Measurements from ENCODE around the gene PLXND1. TPM values are rescaled to one million over a fixed set of nuclear protein-coding genes. Genes with fewer than 3 reads are reported as not detected.

Gene PLXND1
- polyA plus RNA-seq, 1 donor from 2014 or later = 0.05 TPM

DNA sequence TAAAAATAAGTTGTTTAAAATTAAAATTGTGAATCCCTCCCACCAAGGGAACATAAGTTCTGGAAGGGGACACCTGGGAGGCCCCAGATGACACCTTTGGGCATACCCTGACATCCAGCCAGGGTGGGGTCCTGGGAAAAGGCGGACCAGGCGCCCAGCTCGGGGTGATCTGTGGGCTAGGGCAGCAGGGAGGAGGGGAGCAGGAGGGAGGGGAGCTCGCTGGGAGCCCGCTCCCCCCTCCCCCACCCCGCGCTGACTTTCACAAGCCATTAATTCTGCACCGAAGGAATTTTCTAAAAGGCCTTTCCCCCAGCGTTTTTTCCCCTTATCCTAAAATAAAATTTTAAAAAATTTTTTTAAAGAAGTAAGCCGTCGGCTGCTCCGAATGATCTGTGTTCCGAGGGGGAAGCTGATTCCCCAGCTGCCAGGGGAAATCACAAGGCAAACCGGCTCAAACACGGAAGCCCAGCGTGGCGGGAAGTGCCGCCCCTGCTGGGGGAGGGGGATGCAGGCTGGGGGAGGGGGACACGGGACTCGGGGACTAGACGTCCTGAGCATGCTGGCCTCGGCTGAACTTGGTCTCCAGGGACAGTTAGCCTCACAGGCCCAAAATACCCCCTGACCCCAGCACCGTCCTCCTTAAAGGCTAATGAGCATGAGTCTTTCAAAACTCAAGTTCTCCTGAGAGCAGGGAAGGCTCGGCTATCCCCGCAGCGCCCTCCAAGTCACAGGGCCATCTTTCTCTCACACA lies 13.9 kb downstream of the PLXND1 start:
- H3K4me3 ChIP-seq (ENCODE audit: low read length) = no peak overlapping the region
- no peaks in the 10 kb centered on the region for H3K9me3 ChIP-seq (ENCODE audit: low read length)
- no peak overlapping the region for H3K27ac ChIP-seq (ENCODE audit: low read length)
- no peaks in the 10 kb centered on the region for H3K36me3 ChIP-seq (ENCODE audit: insufficient read depth, low read length)
- H2AFZ ChIP-seq (ENCODE audit: low read depth, low read length) = no peak overlapping the region
- H4K20me1 ChIP-seq (ENCODE audit: insufficient read depth) = no peaks in the 10 kb centered on the region
- TF ChIP-seq, protein P1, sequence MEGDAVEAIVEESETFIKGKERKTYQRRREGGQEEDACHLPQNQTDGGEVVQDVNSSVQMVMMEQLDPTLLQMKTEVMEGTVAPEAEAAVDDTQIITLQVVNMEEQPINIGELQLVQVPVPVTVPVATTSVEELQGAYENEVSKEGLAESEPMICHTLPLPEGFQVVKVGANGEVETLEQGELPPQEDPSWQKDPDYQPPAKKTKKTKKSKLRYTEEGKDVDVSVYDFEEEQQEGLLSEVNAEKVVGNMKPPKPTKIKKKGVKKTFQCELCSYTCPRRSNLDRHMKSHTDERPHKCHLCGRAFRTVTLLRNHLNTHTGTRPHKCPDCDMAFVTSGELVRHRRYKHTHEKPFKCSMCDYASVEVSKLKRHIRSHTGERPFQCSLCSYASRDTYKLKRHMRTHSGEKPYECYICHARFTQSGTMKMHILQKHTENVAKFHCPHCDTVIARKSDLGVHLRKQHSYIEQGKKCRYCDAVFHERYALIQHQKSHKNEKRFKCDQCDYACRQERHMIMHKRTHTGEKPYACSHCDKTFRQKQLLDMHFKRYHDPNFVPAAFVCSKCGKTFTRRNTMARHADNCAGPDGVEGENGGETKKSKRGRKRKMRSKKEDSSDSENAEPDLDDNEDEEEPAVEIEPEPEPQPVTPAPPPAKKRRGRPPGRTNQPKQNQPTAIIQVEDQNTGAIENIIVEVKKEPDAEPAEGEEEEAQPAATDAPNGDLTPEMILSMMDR (IDR thresholded peaks at IDR 0.05; ENCODE audit: poor library complexity, severe bottlenecking) = no peak
- TF ChIP-seq TAF1 (IDR thresholded peaks at IDR 0.05; ENCODE audit: low read depth) (no peak), SMC3 (conservative IDR thresholded peaks at IDR 0.05; ENCODE audit: poor library complexity) (no peak), EZH2 (IDR thresholded peaks at IDR 0.05; ENCODE audit: borderline replicate concordance, insufficient read depth, low read length, poor library complexity, severe bottlenecking) (no peak), EP300 (conservative IDR thresholded peaks at IDR 0.05; ENCODE audit: poor library complexity, severe bottlenecking) (no peak), RAD21 (conservative IDR thresholded peaks at IDR 0.05) (no peak), MXI1 (conservative IDR thresholded peaks at IDR 0.05; ENCODE audit: poor library complexity, severe bottlenecking) (no peak), POLR2AphosphoS5 (IDR thresholded peaks at IDR 0.05) (no peak)
- TF ChIP-seq, protein P2, sequence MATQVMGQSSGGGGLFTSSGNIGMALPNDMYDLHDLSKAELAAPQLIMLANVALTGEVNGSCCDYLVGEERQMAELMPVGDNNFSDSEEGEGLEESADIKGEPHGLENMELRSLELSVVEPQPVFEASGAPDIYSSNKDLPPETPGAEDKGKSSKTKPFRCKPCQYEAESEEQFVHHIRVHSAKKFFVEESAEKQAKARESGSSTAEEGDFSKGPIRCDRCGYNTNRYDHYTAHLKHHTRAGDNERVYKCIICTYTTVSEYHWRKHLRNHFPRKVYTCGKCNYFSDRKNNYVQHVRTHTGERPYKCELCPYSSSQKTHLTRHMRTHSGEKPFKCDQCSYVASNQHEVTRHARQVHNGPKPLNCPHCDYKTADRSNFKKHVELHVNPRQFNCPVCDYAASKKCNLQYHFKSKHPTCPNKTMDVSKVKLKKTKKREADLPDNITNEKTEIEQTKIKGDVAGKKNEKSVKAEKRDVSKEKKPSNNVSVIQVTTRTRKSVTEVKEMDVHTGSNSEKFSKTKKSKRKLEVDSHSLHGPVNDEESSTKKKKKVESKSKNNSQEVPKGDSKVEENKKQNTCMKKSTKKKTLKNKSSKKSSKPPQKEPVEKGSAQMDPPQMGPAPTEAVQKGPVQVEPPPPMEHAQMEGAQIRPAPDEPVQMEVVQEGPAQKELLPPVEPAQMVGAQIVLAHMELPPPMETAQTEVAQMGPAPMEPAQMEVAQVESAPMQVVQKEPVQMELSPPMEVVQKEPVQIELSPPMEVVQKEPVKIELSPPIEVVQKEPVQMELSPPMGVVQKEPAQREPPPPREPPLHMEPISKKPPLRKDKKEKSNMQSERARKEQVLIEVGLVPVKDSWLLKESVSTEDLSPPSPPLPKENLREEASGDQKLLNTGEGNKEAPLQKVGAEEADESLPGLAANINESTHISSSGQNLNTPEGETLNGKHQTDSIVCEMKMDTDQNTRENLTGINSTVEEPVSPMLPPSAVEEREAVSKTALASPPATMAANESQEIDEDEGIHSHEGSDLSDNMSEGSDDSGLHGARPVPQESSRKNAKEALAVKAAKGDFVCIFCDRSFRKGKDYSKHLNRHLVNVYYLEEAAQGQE (IDR thresholded peaks at IDR 0.05; ENCODE audit: borderline replicate concordance) = no peak
- no peaks in the 10 kb centered on the region for H3K27me3 ChIP-seq (ENCODE audit: insufficient read depth, low read depth, low read length)
- H3K79me2 ChIP-seq (replicated peaks; ENCODE audit: insufficient read depth, low read length) = no peaks in the 10 kb centered on the region
- no peaks in the 10 kb centered on the region for H3K9me2 ChIP-seq (ENCODE audit: insufficient read depth, low read length)
- H3F3A ChIP-seq (ENCODE audit: insufficient read depth, low read length, poor library complexity, severe bottlenecking) = no peaks in the 10 kb centered on the region
- H3K4me2 ChIP-seq (ENCODE audit: low read length) = no peak overlapping the region
- H3K9ac ChIP-seq (ENCODE audit: low read length) = no peak overlapping the region

DNA sequence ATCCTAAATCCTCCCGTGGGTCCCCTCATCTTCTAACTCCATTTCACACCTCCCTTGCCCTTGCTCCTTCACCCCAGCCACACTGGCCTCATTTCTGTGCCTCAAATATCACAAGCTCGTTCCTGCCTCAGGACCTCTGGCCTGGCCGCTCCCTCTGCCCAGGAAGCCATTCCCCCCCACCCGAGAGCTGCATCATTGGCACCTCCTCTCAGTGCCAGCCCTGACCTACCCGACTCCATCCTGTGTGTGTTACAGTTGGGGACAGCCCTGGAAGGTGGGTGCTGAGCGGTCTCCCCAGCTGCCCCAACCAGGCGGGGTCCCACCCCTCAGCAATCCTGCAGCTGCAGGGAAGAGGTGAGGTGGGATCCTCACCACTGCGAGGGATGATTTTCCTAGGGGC lies 14.5 kb downstream of the PLXND1 start:
- no peaks in the 10 kb centered on the region for H3K79me2 ChIP-seq (replicated peaks; ENCODE audit: insufficient read depth, low read length)

More for the DNA sequence above, 14.5 kb downstream of the PLXND1 start:
- Histone ChIP-seq H3F3A (ENCODE audit: insufficient read depth, low read length, poor library complexity, severe bottlenecking) (no peaks in the 10 kb centered on the region), H4K20me1 (ENCODE audit: insufficient read depth) (no peaks in the 10 kb centered on the region), H2AFZ (ENCODE audit: low read depth, low read length) (no peak overlapping the region), H3K9ac (ENCODE audit: low read length) (no peak overlapping the region), H3K9me2 (ENCODE audit: insufficient read depth, low read length) (no peaks in the 10 kb centered on the region), H3K27me3 (ENCODE audit: insufficient read depth, low read depth, low read length) (no peaks in the 10 kb centered on the region), H3K4me3 (ENCODE audit: low read length) (no peak overlapping the region), H3K4me2 (ENCODE audit: low read length) (no peak overlapping the region), H3K27ac (ENCODE audit: low read length) (no peak overlapping the region), H3K9me3 (ENCODE audit: low read length) (no peaks in the 10 kb centered on the region), H3K36me3 (ENCODE audit: insufficient read depth, low read length) (no peaks in the 10 kb centered on the region)
- no peak for TF ChIP-seq POLR2AphosphoS5 (IDR thresholded peaks at IDR 0.05)
- TF ChIP-seq SMC3 (conservative IDR thresholded peaks at IDR 0.05; ENCODE audit: poor library complexity) = no peak
- TF ChIP-seq, protein P1 (IDR thresholded peaks at IDR 0.05; ENCODE audit: poor library complexity, severe bottlenecking) = no peak
- no peak for TF ChIP-seq MXI1 (conservative IDR thresholded peaks at IDR 0.05; ENCODE audit: poor library complexity, severe bottlenecking)
- TF ChIP-seq, protein P2 (IDR thresholded peaks at IDR 0.05; ENCODE audit: borderline replicate concordance) = no peak
- no peak for TF ChIP-seq RAD21 (conservative IDR thresholded peaks at IDR 0.05)
- TF ChIP-seq TAF1 (IDR thresholded peaks at IDR 0.05; ENCODE audit: low read depth) = no peak
- no peak for TF ChIP-seq EZH2 (IDR thresholded peaks at IDR 0.05; ENCODE audit: borderline replicate concordance, insufficient read depth, low read length, poor library complexity, severe bottlenecking)
